IMR-90 (cell line): ENCODE data around the gene EMILIN2. TPM values are rescaled to one million over a fixed set of nuclear protein-coding genes. Genes with fewer than 3 reads are reported as not detected.

ENCODE experiments used
- ATAC-seq: fragments of 200-7000 bp; cut with Tn5 transposase; 2 replicates; pipeline ENCODE4 v1.9.1; 2020; ENCODE audit warnings: low read depth, mild to moderate bottlenecking, moderate library complexity
- BruUV-seq: library from RNA; stranded (reverse); fragments of 400-500 nt; replicated peaks from 2 replicates; lab custom pipeline; 2021; lab: Mats Ljungman, UMichigan
- CTCF ChIA-PET: fragments of 300-600 bp; formaldehyde crosslinking; extraction: SDS; loops from one replicate; lab custom pipeline; 2021; ENCODE audit warnings: antibody characterized with exemption; lab: Yijun Ruan, JAX
- POLR2A ChIA-PET: fragments of 300-600 bp; sonication (Branson Sonifier 250); formaldehyde crosslinking; loops from one replicate; lab custom pipeline; 2022; ENCODE audit warnings: antibody characterized with exemption; ENCODE audit not compliant: unreplicated experiment; lab: Charles Lee
- DNase-seq: peaks from one replicate; pipeline ENCODE4 v3.0.0; 2013
- H2AFZ ChIP-seq: replicated peaks from 2 replicates; pipeline ENCODE3; 2013; ENCODE audit warnings: low read length, mild to moderate bottlenecking; ENCODE audit not compliant: poor library complexity
- H2AK5ac ChIP-seq: 2 replicates; pipeline ENCODE4 v1.6.1; 2013; ENCODE audit warnings: low read depth, low read length, inconsistent platforms
- H2AK9ac ChIP-seq: replicated peaks from 2 replicates; pipeline ENCODE3; 2013; ENCODE audit warnings: mild to moderate bottlenecking, low read depth, low read length, moderate library complexity; ENCODE audit not compliant: poor library complexity
- H2BK120ac ChIP-seq: 2 replicates; pipeline ENCODE4 v1.6.1; 2013; ENCODE audit warnings: low read depth, low read length, inconsistent platforms
- H2BK15ac ChIP-seq: 3 replicates; pipeline ENCODE4 v1.6.1; 2013; ENCODE audit warnings: low read depth, low read length, inconsistent platforms
- H2BK20ac ChIP-seq: 2 replicates; pipeline ENCODE4 v1.6.1; 2013; ENCODE audit warnings: low read depth, mild to moderate bottlenecking, inconsistent platforms, low read length, moderate library complexity
- H2BK5ac ChIP-seq: 2 replicates; pipeline ENCODE4 v1.6.1; 2013; ENCODE audit warnings: mild to moderate bottlenecking, low read depth, low read length, inconsistent platforms; ENCODE audit not compliant: poor library complexity, severe bottlenecking
- H3K14ac ChIP-seq: replicated peaks from 2 replicates; pipeline ENCODE4 v1.6.1; 2013; ENCODE audit warnings: low read depth, low read length, inconsistent platforms
- H3K18ac ChIP-seq: 2 replicates; pipeline ENCODE4 v1.6.1; 2013; ENCODE audit warnings: low read depth, low read length, control low read depth
- H3K23ac ChIP-seq: 2 replicates; pipeline ENCODE4 v1.6.1; 2013; ENCODE audit warnings: low read depth, low read length, inconsistent platforms
- H3K27ac ChIP-seq: 2 replicates; pipeline ENCODE4 v1.5.1; 2013; ENCODE audit warnings: mild to moderate bottlenecking, control low read depth, low read length; ENCODE audit not compliant: insufficient read depth
- H3K27me3 ChIP-seq: 2 replicates; pipeline ENCODE4 v1.6.1; 2013; ENCODE audit warnings: low read length; ENCODE audit not compliant: control insufficient read depth, insufficient read depth
- H3K36me3 ChIP-seq: 2 replicates; pipeline ENCODE4 v1.6.1; 2013; ENCODE audit warnings: low read length, mixed read lengths; ENCODE audit not compliant: control insufficient read depth, insufficient read depth
- H3K4ac ChIP-seq: 2 replicates; pipeline ENCODE4 v1.6.1; 2013; ENCODE audit warnings: low read depth, low read length, inconsistent platforms
- H3K4me1 ChIP-seq: 2 replicates; pipeline ENCODE4 v1.6.1; 2013; ENCODE audit warnings: low read length, mixed read lengths; ENCODE audit not compliant: control insufficient read depth, insufficient read depth
- H3K4me2 ChIP-seq: 2 replicates; pipeline ENCODE4 v1.6.1; 2013; ENCODE audit warnings: low read depth, mild to moderate bottlenecking, control low read depth, low read length, moderate library complexity
- H3K4me3 ChIP-seq: 2 replicates; pipeline ENCODE4 v1.5.1; 2013; ENCODE audit warnings: low read depth, mild to moderate bottlenecking, control low read depth, low read length, moderate library complexity; ENCODE audit not compliant: insufficient read depth
- H3K56ac ChIP-seq: 2 replicates; pipeline ENCODE4 v1.6.1; 2013; ENCODE audit warnings: low read length, inconsistent platforms; ENCODE audit not compliant: insufficient read depth; ENCODE audit errors: extremely low read depth
- H3K79me1 ChIP-seq, 2 experiments: 2 replicates each; pipeline ENCODE4 v1.6.1; 2013; ENCODE audit warnings: low read length in 2 of 2, inconsistent platforms in 1 of 2, low read depth in 1 of 2
- H3K9ac ChIP-seq: 2 replicates; pipeline ENCODE4 v1.6.1; 2013; ENCODE audit warnings: low read depth, low read length, control low read depth
- H3K9me1 ChIP-seq: 2 replicates; pipeline ENCODE4 v1.6.1; 2013; ENCODE audit warnings: low read length, inconsistent platforms; ENCODE audit not compliant: insufficient read depth
- H3K9me3 ChIP-seq: 2 replicates; pipeline ENCODE4 v1.6.1; 2013; ENCODE audit warnings: low read length; ENCODE audit not compliant: control insufficient read depth, insufficient read depth
- H4K20me1 ChIP-seq: 2 replicates; pipeline ENCODE4 v1.6.1; 2013; ENCODE audit warnings: low read length, inconsistent platforms; ENCODE audit not compliant: insufficient read depth
- H4K5ac ChIP-seq: 2 replicates; pipeline ENCODE4 v1.6.1; 2013; ENCODE audit warnings: mild to moderate bottlenecking, low read depth, low read length, control low read depth
- H4K8ac ChIP-seq, 2 experiments: 2 replicates each; pipeline ENCODE4 v1.6.1; 2013; ENCODE audit warnings: low read depth in 2 of 2, low read length in 2 of 2, control low read depth in 1 of 2, inconsistent platforms in 1 of 2
- H4K91ac ChIP-seq: 2 replicates; pipeline ENCODE4 v1.6.1; 2013; ENCODE audit warnings: low read depth, low read length, inconsistent platforms; ENCODE audit not compliant: insufficient read depth
- BHLHE40 ChIP-seq: fragments of 150-350 bp; IDR thresholded peaks from 2 replicates; pipeline ENCODE4 v1.6.1; 2016; ENCODE audit warnings: mild to moderate bottlenecking, low read depth, low read length
- CHD1 ChIP-seq: IDR thresholded peaks from 2 replicates; pipeline ENCODE4 v1.6.1; 2012; ENCODE audit warnings: low read depth, low read length, improper control_type of control experiment
- MAZ ChIP-seq: IDR thresholded peaks from 2 replicates; pipeline ENCODE4 v1.6.1; 2012; ENCODE audit warnings: low read depth, mild to moderate bottlenecking, low read length, improper control_type of control experiment, moderate library complexity, borderline replicate concordance
- USF2 ChIP-seq: fragments of 150-350 bp; IDR thresholded peaks from 2 replicates; pipeline ENCODE4 v1.6.1; 2017; ENCODE audit warnings: mild to moderate bottlenecking, antibody characterized with exemption, low read length, low read depth
- WGBS, 2 experiments: methylation state at CpG; one replicate each; pipeline versions ENCODE4 v1.1.5 to v1.1.7; 2013; ENCODE audit warnings: missing lambda C conversion rate in 2 of 2; ENCODE audit not compliant: insufficient read length in 1 of 2; ENCODE audit errors: extremely low coverage in 2 of 2; 5-methylcytosine and 5-hydroxymethylcytosine counted together
- dilution Hi-C: fragments of 300-500 bp; cut with HindIII; formaldehyde crosslinking; loops from one replicate; pipeline ENCODE4 v1.14.3; 2018; ENCODE audit warnings: low sequenced_read_pairs; ENCODE audit not compliant: unreplicated experiment
- in situ Hi-C: fragments of 300-500 bp; cut with MboI; formaldehyde crosslinking; loops from 3 replicates; pipeline ENCODE4 v1.14.3; 2019; ENCODE audit warnings: low sequenced_read_pairs, inconsistent platforms, mixed read lengths
- intact Hi-C: fragments of 100-400 bp; cut with micrococcal nuclease; formaldehyde crosslinking; loops from 2 replicates; pipeline ENCODE4 v1.10.0; 2022
- polyA plus RNA-seq, 3 experiments: library from polyadenylated mRNA; depleted of rRNA; stranded (reverse); fragments of >200 nt; gene quantifications; 2 replicates each; pipeline ENCODE4 v1.2.3, GENCODE V29; 2012; ENCODE audit warnings: low replicate concordance in 1 of 3
- total RNA-seq: library from RNA; depleted of rRNA; stranded (reverse); fragments of >200 nt; gene quantifications from 2 replicates; pipeline ENCODE4 v1.2.3, GENCODE V29; 2012

EMILIN2 gene
- total and polyA plus RNA-seq, 2 of the 4 experiments (the other 2 are of a cell fraction), result under 0.01 to 0.14 TPM

DNA sequence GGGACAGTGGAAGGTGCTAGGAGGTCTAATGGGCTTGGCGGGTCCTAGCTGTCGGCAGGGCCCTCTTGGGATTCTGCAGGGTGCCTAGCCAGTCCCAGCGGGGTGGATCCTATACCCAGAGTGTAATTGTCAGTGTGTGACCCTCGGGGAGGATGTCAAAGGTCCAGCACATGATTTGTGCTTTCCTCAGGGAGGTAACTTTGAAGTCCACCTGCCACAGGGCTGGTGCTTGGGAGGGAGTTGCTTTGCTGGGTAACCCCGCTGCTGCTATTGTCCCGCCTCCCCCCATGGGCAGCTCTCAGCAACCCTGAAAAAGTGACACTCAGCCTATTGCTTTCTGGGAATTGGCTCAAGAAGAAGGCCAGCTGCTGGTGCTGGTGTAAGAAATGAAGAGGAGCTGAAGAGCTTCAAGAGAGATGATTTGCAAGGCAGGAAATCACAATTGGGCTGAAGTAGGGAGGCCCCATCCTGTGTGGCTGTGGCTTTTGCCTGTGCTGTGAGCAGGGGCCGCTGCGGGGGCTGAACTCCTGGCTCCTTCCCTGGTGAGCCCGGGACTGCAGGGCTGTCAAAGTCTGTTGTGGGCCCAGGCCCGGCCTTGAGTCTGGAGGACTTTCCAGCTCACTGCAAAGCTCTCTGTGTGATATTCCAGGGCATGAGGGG is 36.4 kb downstream of the EMILIN2 start:
- dilution Hi-C loops, result no loop called here
- no peak overlapping the region for H2AFZ ChIP-seq
- H2BK120ac ChIP-seq, result no peak overlapping the region; the same call in 1 of the 2 replicates
- ChIA-PET CTCF (no interaction called here), POLR2A (no interaction called here)
- H3K4me3 ChIP-seq, result no peak overlapping the region
- H4K20me1 ChIP-seq, result no peaks in the 10 kb centered on the region
- no peak overlapping the region for H4K5ac ChIP-seq
- no peak overlapping the region for H3K18ac ChIP-seq
- H3K9me3 ChIP-seq, result peaks cover 5% of the 10 kb centered on the region
- H3K23ac ChIP-seq, result no peak overlapping the region
- TF ChIP-seq BHLHE40, result no peak
- no peak for TF ChIP-seq USF2
- TF ChIP-seq CHD1, result no peak
- no peak for TF ChIP-seq MAZ
- intact Hi-C loops, result no loop called here
- H3K27ac ChIP-seq, result no peak overlapping the region
- H4K91ac ChIP-seq, result no peak overlapping the region
- no peak overlapping the region for H3K56ac ChIP-seq
- ATAC-seq, result no peak
- H2AK9ac ChIP-seq, result no peak overlapping the region
- no CpG with 5 or more reads among the region's 10 CpGs for whole genome bisulfite sequencing, 2 experiments
- in situ Hi-C loops, result no loop called here
- no peak overlapping the region; the same call in 1 of the 2 replicates for H3K14ac ChIP-seq
- H3K79me1 ChIP-seq, result no peaks in the 10 kb centered on the region
- H3K9ac ChIP-seq, result no peak overlapping the region
- no peak overlapping the region for H2BK15ac ChIP-seq
- no peaks in the 10 kb centered on the region for H3K36me3 ChIP-seq
- DNase-seq, result no peak
- no peak overlapping the region for H3K4me2 ChIP-seq
- H3K4ac ChIP-seq, result no peak overlapping the region
- H3K27me3 ChIP-seq, result peaks cover 2% of the 10 kb centered on the region; the same call in 1 of the 2 replicates
- H2AK5ac ChIP-seq, result no peak overlapping the region
- peaks cover 12% of the 10 kb centered on the region for H3K4me1 ChIP-seq
- no peak overlapping the region; a peak in 1 of 4 replicates for H4K8ac ChIP-seq
- H2BK20ac ChIP-seq, result no peak overlapping the region
- no peak overlapping the region for H2BK5ac ChIP-seq
- BruUV-seq, result no TSS peak
- H3K9me1 ChIP-seq, result peaks cover 8% of the 10 kb centered on the region
